ENCODE data around the gene LRRFIP2.
A peak's percentile ranks its signal among the peaks of the same experiment; 100 is the strongest.
"Not testable (repeated sequence)": the region's sequence is repeated elsewhere in the genome, so short reads cannot be mapped to it uniquely, and the experiment has no call there.

The LRRFIP2 gene

GRCh38 chr3:37052860-37053259, 121.5 kb downstream of the LRRFIP2 start:
- DNase-seq (ENCODE audit: low read depth, low spot score): peak; percentile 53
- H3K4me3 ChIP-seq (ENCODE audit: low read depth, low read length): no peak overlapping the region
- in situ Hi-C loops (cut with HindIII; ENCODE audit: low sequenced_read_pairs): no loop called here
- TF ChIP-seq CTCF (IDR thresholded peaks at IDR 0.05; ENCODE audit: low read depth, low read length): no peak

- no peak for TF ChIP-seq CTCF (IDR thresholded peaks at IDR 0.05; ENCODE audit: low read depth, low read length)
- DNase-seq (ENCODE audit: low read depth, low spot score): no peak
- in situ Hi-C loops (cut with HindIII; ENCODE audit: low sequenced_read_pairs): no loop called here
- H3K4me3 ChIP-seq (ENCODE audit: low read depth, low read length): no peak overlapping the region
Observed at GRCh38 chr3:37050282-37050681, 124.1 kb downstream of the LRRFIP2 start.

GRCh38 chr3:37042712-37043111, 131.7 kb downstream of the LRRFIP2 start:
- DNase-seq (ENCODE audit: low read depth, low spot score); H3K4me3 ChIP-seq (ENCODE audit: low read depth, low read length); in situ Hi-C loops (cut with HindIII; ENCODE audit: low sequenced_read_pairs): not testable (repeated sequence)

GRCh38 chr3:37041546-37042195, 132.7 kb downstream of the LRRFIP2 start:
- TF ChIP-seq CTCF (IDR thresholded peaks at IDR 0.05; ENCODE audit: low read depth, low read length): no peak
- DNase-seq (ENCODE audit: low read depth, low spot score): no peak
- in situ Hi-C loops (cut with HindIII; ENCODE audit: low sequenced_read_pairs): no loop called here
- no peak overlapping the region for H3K4me3 ChIP-seq (ENCODE audit: low read depth, low read length)

- no peak overlapping the region for H3K4me3 ChIP-seq (ENCODE audit: low read depth, low read length)
- peak; percentile 26 for DNase-seq (ENCODE audit: low read depth, low spot score)
- in situ Hi-C loops (cut with HindIII; ENCODE audit: low sequenced_read_pairs): no loop called here
- TF ChIP-seq CTCF (IDR thresholded peaks at IDR 0.05; ENCODE audit: low read depth, low read length): no peak
Observed at GRCh38 chr3:37040231-37040630, 134.2 kb downstream of the LRRFIP2 start.

- in situ Hi-C loops (cut with HindIII; ENCODE audit: low sequenced_read_pairs): no loop called here
- no peak for TF ChIP-seq CTCF (IDR thresholded peaks at IDR 0.05; ENCODE audit: low read depth, low read length)
- H3K4me3 ChIP-seq (ENCODE audit: low read depth, low read length): no peak overlapping the region
Observed at GRCh38 chr3:37039161-37039846, 135.1 kb downstream of the LRRFIP2 start.

GRCh38 chr3:37037352-37037751, 137.0 kb downstream of the LRRFIP2 start:
- no peak for TF ChIP-seq CTCF (IDR thresholded peaks at IDR 0.05; ENCODE audit: low read depth, low read length)
- in situ Hi-C loops (cut with HindIII; ENCODE audit: low sequenced_read_pairs): no loop called here
- DNase-seq (ENCODE audit: low read depth, low spot score): no peak
- no peak overlapping the region for H3K4me3 ChIP-seq (ENCODE audit: low read depth, low read length)

More at GRCh38 chr3:37039161-37039846, 135.1 kb downstream of the LRRFIP2 start:
- no peak for DNase-seq (ENCODE audit: low read depth, low spot score)
